HG02870 (cell line): Measurements from ENCODE around the gene DOCK2.

ENCODE experiments used
- ATAC-seq: cut with Tn5 transposase; IDR thresholded peaks from one replicate; pipeline ENCODE4 v1.9.1; 2021; ENCODE audit warnings: mild to moderate bottlenecking, moderate library complexity; ENCODE audit not compliant: unreplicated experiment

Gene DOCK2

DNA sequence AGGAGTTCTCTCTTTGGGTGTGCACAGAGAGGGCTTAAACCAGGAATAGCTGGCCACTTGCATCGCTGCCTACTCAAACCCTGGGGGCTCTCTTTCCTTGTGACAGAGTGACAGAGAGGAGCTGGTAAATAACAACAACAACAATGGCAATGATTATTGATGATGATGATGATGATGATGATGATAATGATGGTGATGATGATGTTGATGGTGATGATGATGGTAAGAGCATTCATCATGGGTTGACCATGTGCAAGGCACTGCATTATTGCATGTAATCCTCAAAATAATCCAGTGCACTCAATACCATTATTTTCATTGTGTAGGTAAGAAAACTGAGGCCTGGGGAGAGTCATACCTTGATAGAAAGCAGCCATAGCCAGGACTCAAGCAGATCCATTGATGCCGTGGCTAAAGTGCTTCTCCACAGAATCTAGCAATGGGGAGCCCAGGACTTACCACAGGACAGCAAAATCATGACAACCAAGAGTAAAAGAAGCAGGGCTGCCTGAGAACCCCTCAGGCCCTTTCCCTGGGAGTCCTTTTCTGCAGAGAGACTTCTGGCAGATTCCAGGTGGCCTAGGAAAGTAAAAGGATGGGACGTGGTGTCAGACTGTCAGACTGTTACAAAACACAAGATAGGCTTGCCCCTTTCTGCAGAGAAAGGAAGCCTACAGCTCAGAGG, 473.5 kb downstream of the DOCK2 start:
- ATAC-seq = no peak

GRCh38 chr5:170111088-170111785, 474.2 kb downstream of the DOCK2 start:
- no peak for ATAC-seq

GRCh38 chr5:170112876-170113521, 475.9 kb downstream of the DOCK2 start:
- ATAC-seq = no peak

DNA sequence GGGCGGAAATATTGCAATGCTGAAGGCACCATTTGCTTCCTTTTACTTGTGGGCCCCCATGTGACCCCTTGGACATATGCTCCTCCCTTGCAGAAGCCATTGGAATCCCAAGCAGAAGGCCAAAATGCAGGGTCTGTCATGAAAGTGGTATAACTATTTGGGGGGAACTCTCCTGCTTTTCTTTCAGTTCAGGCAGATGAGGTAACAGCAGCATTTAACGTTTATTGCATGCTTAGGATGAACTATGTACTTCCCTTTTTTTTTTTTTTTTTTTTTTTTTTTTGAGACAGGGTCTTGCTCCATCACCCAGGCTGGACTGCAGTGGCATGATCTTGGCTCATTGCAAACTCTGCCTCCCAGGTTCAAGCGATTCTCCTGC, 476.4 kb downstream of the DOCK2 start:
- ATAC-seq = no peak

DNA sequence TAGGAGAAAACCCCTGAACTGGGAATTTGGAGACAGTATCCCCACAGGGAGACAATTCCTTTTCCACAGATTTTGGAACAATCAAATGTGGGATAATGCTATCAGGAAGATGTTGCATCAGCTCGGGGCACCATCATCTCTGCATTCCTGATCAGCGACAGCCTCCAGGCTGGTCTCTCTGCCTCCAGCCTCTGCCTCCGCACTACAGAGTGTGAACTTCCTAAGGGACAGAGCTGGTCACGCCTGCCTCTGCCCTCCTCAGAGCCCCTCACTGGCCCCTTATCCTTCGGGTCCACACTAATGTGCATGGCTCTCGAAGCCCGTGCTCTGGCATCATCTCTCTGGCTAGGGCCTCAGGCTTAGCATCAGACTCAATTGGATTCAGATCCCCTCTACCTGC, 477.2 kb downstream of the DOCK2 start:
- ATAC-seq = no peak

DNA sequence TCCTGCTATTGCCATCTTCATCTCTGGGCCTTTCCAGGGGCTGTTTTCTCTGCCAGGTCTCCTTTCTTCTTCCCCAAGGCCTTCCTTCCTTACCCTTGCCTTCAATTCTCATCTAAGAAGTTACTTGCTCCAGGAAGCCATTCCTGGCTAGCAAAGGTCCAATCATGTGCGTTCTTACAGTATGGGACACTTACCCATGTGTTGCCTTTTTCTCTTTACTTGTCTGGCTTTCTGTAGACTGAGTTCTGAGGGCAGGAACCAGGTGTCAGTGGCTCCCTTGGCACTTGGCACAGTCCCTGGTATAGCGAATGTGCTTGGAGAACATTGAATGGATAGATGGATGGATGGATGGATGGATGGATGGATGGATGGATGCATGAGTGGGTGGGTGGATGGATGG, 478.9 kb downstream of the DOCK2 start:
- no peak for ATAC-seq

DNA sequence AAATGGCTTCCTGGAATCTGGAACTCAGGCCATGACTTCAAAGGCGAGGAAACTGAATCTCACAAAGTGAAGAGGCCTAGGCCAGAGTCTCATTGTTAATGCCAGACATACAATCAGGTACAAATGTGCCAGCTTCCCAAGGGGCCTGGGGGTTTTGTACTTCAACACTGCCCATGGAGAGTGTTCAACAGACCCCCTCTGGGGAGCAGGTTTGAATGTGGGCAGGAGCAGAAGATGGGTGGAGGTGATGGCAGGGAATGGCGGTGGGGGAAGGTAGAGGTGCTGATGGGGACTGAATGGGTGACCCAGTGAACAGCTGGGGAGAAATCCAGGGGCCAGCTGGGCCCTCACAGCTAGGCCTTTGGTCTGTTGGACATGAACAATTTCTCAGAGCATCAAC, 480.7 kb downstream of the DOCK2 start:
- ATAC-seq = no peak

DNA sequence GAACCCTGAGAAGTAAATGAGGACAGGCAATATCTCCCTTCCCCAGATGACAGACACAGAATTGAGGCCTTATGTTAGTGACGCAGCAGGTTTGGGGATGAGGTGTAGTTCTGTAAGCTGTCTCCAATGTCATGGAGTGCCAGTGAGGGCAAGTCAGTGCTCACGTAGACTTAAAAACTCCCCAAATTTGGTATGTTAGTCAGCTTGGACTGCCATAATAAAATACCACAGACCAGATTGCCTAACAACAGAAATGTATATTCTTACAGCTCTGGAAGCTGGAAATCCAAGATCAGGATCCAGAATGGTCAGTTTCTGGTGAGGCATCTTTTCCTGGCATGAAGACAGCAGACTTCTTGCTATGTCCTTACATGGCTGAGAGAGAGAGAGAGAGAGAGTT, 483.5 kb downstream of the DOCK2 start:
- ATAC-seq = no peak

GRCh38 chr5:170121321-170121720, 484.2 kb downstream of the DOCK2 start:
- no peak for ATAC-seq

DNA sequence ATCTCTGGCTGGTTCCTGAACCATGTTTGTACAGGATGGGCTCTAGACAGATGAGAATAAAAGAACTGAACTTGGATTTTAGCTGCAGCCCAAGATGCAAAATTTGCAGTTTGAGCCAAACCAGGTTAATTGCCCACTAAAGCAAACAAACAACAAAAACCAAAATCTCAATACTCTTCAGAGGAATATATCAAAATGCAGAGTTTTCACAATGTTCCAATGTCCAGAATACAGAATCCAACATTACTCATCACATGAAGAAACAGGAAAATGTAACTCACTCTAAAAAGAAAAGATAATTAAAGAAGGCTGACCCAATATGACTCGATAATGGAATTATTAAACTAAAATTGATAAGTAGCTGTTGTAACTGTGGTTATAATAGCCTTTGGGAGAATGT, 489.0 kb downstream of the DOCK2 start:
- no peak for ATAC-seq

DNA sequence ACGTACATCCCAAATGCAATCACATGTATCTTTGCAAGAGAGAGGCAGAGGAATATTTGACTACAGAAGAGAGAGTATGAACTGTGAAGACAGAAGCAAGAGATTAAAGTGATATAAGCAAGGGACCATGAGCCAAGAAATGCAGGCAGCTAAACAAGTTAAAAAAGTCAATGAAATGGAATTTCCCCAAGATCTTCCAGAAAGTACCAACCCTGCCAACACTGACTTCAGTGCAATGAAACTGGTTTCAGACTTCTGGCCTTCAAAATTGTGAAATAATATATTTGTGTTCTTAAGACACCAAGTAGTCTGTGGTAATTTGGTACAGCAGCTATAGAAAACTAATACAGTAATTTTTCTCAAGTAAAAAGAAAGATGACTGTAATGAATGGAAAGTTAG, 489.6 kb downstream of the DOCK2 start:
- no peak for ATAC-seq

DNA sequence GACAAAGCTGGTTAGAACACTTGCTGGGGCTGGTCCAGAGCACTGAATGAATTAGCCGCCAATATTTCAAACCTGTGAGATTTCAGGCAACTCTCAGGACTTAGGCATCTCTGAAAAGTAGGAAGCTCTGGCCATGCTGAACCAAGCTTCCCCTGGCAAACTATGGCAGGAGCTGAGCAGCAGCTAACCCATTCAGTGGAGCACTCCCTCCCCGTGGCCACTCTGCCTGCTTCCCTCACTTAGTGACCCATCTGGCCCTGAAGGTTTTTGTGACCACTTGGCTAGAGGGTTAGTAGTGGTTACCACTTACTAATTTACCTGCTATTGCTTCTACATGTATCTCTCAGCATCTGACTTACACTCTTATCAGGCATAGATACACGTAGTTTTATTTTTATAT, 494.2 kb downstream of the DOCK2 start:
- no peak for ATAC-seq

GRCh38 chr5:170132269-170132975, 495.3 kb downstream of the DOCK2 start:
- ATAC-seq = no peak
